CD4-positive, alpha-beta T cell treated with Interferon alpha-2 for 1 hour (primary cell): Measurements from ENCODE around the gene TFEB.

Source experiments
- DNase-seq, 2 donors: peaks; one replicate each; pipeline ENCODE4 v3.0.0-alpha.2; 2020 to 2022

Gene TFEB

DNA sequence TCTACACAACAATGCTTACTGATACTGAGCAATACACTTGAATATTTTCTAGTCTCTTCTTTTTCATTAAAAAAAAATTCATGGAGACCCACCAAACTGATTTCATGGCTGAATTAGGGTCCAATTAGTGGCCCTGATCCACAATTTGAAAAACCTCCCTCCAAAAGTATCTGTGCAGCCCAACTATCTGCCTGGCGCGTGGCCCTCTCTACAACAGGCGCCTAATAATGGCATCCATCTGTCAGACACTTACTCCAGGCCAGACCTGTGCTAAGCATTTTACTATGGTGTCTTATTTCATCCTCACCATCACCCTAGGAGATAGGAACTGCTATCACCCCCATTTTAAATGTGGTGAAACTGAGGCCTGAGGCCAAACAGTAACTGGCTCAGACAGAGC, 14.0 kb downstream of the TFEB start:
- DNase-seq: no peak

GRCh38 chr6:41720783-41721182, 14.6 kb downstream of the TFEB start:
- DNase-seq: no peak

DNA sequence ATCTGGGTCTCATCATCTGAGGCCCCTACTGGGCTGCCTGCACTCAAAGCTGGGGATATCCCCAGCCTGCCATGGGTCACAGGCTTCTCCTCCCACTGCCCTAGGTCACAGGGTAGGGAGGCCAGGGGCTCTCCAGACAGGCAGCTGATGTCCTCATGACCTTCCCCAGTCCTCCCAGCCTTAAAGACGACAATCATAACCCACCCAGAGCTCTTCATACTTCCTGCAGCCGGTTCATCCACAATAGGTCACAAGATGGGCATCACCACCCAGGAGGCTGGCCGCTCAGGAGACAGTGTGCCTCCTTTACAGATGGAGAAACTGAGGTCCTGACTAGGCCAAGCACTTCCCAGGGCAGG, 15.2 kb downstream of the TFEB start:
- no peak for DNase-seq

DNA sequence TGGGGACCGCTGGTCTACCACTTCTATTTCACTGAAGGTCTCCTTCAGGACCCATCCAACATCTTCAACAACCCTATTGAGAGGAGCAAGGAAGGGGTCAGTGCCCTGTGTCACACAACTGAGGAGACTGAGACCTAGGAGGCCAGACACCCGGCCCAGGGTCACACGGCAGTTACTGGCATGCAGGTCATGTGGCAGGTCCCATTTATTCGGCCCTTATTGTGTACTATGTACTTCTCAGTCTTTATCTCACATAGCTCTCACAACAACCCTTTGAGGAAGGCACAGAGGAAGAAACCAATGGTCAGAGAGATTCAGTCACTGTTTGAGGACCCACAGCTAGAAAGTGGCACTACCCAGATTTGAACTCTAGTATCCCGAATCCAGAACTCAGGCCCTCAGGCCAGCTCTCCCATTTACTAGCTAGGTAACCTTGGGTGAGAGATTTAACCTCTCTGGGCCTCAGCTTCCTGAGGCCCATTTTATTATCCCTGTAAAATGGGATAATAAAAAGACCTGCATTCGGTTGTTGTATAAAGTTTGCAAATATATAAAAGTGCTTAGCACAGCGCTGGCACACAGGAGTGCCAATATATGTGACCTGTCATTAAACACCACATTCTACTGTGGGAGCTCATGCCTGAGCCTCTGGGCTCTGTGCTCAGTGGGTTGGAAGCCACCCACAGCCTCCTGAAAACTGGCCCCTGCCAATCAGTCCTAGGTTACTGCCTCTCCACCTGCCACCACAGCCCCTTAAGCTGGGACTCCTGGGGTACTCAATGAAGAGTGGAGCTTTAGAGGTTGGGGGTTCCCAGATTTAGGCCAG, 15.8 kb downstream of the TFEB start:
- no peak for DNase-seq

- DNase-seq: no peak
Observed at GRCh38 chr6:41718828-41719227, 16.6 kb downstream of the TFEB start.

GRCh38 chr6:41717392-41717736, 18.0 kb downstream of the TFEB start:
- no peak for DNase-seq

- no peak for DNase-seq
Observed at GRCh38 chr6:41716516-41717391, 18.7 kb downstream of the TFEB start.

GRCh38 chr6:41715795-41716515, 19.5 kb downstream of the TFEB start:
- no peak for DNase-seq

- DNase-seq: no peak
Observed at GRCh38 chr6:41714556-41715273, 20.7 kb downstream of the TFEB start.

GRCh38 chr6:41713650-41714291, 21.6 kb downstream of the TFEB start:
- no peak for DNase-seq

DNA sequence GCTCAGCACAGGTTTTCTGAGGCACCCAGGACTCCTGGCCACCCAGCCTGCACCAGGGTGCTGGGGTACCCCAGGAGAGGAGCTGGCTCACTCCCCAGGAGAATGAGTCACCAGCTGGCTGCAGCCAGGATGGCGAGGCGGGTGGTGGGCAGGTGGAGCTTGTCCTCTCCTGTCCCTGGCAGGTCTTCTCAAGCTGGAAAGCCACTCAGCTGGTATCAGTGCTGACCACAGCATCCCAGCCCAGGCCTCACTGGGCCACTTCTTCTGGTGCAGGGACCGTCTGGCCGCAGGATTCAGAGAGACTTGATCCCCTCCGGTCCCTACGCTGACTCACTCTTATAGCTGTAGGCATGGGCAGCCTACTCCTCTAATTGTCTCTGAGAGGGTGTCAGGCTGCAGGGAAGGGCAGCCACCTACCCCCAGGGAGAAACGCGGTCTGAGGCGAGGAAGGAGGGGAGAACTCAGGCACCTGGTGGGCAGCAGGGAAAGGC, 22.2 kb downstream of the TFEB start:
- DNase-seq: no peak

DNA sequence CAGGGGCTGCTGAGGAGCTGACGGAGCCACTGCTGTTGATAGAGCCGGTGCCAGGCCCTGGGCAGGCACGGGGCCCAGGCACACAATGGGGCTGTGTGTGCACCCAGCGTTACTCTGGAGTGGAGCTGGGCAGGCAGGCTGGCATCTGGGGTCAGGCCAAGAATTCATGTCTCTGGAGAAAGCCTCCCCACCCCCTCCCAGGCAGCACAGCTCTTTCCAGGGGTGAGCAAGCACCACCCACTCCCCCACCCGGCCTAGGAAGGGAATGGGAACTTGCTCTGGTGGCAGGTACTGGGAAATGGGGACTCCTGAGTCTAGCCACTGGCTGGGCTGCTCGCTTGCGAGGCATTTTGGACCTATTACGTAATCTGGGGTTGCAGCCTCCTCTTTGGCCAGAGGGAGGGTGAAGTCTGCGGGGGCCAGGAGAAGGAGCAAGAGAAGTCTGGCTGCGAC, 22.7 kb downstream of the TFEB start:
- DNase-seq: no peak

DNA sequence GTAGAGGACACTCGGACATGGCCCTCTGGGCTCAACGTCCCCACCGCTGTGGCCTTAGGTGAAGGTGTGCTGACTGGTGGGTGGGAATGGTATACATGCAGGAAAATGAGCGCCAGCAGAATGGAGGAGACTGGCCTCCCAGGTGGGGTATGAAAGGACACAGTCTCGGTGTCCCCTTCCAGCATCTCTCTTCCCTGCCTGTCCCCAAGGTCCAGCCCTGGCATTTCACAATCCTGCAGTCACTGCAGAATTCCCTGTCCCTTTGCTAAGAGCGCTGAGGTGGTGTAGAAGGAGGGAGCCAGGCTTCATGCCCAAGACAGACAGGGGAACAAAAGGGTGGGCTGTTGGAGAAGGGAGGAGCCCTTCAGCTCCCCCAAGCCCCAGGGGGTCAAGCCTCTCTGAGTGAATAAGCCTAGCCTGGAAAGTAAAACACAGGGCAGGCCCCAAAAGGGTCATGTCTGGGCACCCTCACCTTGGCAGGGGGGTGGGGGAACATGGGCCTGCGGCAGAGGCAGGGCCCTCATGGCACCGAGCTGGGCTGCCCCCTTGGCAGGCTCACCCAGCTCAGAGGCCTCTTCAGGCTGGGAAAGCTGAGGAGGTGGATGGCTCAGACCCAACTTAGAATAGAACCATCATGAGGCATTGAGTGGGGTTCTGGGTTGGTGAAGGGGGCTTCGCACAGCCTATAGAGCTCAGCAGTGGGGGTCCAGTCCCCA, 23.9 kb downstream of the TFEB start:
- DNase-seq: no peak

GRCh38 chr6:41709375-41709774, 26.0 kb downstream of the TFEB start:
- DNase-seq: no peak

DNA sequence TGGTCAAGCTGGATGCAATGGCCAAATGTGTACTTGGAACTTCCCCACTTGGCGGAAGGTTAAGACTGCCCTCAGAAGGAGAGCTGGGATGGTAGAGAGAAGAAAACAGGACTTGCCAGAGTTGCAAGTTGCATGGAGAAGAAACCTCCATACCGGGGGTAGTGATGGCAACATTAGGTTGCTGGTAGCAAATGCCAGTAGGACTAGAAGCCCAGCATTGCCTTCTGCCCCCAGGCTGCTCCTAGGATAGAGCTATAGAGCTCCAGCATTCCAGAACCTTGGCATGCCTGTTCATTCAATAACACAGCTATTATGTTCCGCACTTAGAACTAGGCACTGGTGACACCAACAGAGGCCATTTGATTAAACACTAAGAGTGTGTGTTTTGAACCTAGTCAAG, 26.6 kb downstream of the TFEB start:
- no peak for DNase-seq

DNA sequence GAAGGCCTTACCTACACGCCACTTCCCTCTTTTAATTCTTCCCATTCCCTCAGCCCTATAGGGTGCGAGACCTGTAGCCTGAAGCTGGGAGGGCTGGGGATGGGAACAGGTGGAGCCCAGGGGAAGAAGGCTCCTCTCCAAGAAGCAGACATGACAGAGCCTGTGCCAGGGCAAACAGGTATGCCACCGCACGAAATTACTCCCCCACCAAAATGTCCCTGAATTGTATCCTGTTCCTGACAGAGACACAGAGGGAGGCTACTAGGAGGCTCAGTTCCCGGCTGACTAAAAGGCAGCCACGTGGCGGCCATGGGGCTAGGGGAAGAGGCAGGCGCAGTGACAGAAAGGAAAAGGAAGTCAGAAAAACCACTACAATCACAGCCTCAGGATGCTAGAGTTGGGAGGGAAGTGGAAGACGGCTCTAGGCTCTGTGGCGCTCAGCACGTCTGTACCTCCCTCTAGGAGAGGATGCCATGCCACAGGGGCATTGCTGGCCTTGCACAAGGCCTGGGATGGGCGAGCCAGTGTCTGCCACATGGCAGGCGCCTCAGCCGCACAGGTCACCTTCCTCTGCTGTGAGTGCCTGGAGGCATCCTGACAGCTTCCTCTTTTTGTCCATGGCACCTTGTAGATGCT, 27.7 kb downstream of the TFEB start:
- peak; percentile 28 to 53 for DNase-seq

DNA sequence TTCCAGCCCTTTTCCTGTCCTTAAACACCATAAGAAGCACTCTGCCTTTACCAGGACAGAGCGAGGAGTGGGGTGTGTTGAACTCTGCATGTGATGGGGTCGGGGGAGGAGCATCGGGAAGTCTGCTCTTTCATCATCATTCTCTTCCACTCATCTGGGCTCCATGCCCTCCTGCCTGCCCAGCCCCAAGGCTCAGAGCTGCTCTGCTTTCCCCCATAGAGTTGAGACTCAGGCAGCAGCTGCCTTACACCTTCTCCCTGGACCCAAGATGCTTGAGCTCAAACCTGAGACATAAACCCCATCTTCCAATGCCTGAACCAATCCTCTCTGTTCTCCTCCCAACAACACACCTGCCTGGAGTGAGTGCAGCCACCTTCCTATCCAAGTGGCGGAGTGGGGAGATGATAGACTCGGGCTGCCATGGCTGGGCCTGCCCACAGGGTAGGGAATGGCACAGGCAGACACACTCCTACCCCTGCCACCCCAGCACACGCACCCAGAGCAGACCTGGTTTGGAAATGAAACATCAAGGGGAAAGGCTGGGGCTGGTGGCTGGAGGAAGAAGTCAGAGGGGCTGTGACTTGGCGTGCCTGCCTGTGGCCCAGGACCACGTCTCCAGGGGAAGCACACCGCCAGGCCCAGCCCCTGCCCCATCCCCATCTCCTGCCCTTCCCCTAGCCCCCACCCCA, 28.4 kb downstream of the TFEB start:
- DNase-seq: no peak

DNA sequence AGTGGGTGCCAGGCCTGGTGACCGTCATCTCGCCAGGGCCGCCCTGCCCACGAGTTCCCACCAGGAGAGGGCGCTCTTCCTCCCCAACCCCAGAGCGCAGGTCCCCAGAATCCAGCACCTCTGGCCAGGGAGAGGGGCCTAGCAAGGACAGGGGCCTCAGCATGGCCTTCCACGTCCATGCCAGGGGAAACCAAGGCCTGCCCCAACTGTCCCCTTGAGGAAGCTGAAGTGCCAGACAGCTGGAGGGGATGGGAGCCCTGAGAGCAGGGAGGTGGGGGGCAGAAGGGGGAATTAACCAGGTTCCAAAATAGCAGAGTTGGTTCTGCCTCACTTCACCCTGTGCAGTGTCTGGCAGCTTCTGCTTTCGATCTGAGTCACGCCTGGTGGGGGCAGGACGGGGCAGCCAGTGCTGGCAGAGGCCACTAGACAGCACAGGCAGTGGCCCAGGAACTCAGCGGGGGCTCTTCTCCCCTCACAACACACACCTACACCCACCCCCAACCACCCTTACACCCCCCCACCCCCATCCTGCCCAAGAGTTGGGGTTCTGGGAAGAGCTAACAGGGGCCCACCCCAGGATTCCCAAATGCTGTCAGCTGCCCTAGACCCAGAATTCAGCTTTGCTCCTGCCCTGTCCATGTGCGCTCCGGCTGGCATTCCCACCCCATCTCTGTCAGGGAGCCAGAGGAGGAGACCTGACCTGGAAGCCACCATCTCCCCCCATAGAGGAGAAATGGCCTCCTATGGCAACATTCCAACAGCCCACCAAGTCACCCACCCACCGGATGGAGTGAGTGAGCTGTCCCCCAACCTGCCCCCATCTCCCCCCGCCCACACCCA, 29.2 kb downstream of the TFEB start:
- DNase-seq: peak; percentile 71 to 80

DNA sequence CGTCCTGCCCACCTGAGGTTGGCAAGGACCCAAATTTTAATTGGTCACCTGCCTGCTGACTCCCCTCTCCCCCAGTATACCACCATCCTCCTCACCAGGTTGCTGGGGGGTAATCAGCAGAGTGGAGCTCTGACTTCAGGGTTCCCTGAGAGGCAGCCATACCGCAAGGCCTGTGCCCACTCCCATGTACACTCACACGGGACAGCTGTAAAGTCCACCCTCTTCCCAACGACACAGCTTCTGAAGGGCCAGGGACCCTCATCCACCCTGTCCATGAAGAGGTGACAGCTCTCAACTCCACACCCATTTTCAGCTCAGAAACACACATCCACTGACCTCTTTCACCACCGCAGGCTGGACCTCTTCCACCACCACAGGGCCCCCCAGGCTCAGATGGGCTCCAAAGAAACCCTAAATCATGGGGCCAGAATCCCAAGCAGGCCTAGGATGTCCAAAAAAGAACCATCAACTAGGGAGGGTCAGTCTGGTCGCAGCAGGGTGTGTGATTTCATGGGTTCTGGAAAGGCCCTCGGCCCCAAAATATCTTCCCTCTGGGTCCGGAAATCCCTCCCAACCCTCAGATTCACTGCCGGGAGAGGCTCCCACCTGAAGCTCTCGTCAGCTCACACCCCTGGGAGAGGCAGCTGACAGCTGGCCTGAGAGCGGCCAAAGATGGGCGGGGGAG, 30.0 kb downstream of the TFEB start:
- DNase-seq: no peak
